Hematopoietic multipotent progenitor cell treated with erythropoietin and hydrocortisone succinate and interleukin-3 and kit ligand, for 15 days (in vitro differentiated cells): ENCODE data around the gene TRABD2B.

Experiments
- DNase-seq: peaks from one replicate; pipeline ENCODE4 v3.0.0-alpha.2; 2015; ENCODE audit warnings: low spot score

TRABD2B gene

GRCh38 chr1:47849591-47850261 lies 147.5 kb downstream of the TRABD2B start:
- no peak for DNase-seq

GRCh38 chr1:47849005-47849521 lies 148.1 kb downstream of the TRABD2B start:
- DNase-seq: no peak

- no peak for DNase-seq
These were observed 149.4 kb downstream of the TRABD2B start for GRCh38 chr1:47847763-47848162.

GRCh38 chr1:47844558-47844955 lies 152.6 kb downstream of the TRABD2B start:
- no peak for DNase-seq

GRCh38 chr1:47843781-47844557 lies 153.2 kb downstream of the TRABD2B start:
- no peak for DNase-seq

GRCh38 chr1:47843059-47843458 lies 154.1 kb downstream of the TRABD2B start:
- DNase-seq: no peak

GRCh38 chr1:47842228-47842919 lies 154.8 kb downstream of the TRABD2B start:
- DNase-seq: no peak

GRCh38 chr1:47841356-47841755 lies 155.8 kb downstream of the TRABD2B start:
- no peak for DNase-seq

GRCh38 chr1:47840393-47841190 lies 156.6 kb downstream of the TRABD2B start:
- no peak for DNase-seq

GRCh38 chr1:47839433-47839760 lies 157.8 kb downstream of the TRABD2B start:
- DNase-seq: no peak

GRCh38 chr1:47838562-47839432 lies 158.4 kb downstream of the TRABD2B start:
- no peak for DNase-seq

- no peak for DNase-seq
These were observed 159.2 kb downstream of the TRABD2B start for GRCh38 chr1:47837866-47838561.

GRCh38 chr1:47837056-47837830 lies 159.9 kb downstream of the TRABD2B start:
- no peak for DNase-seq

- DNase-seq: no peak
These were observed 161.8 kb downstream of the TRABD2B start for GRCh38 chr1:47835409-47835808.

- no peak for DNase-seq
These were observed 162.9 kb downstream of the TRABD2B start for GRCh38 chr1:47834326-47834725.

GRCh38 chr1:47830641-47831333 lies 166.4 kb downstream of the TRABD2B start:
- DNase-seq: no peak

- DNase-seq: no peak
These were observed 167.2 kb downstream of the TRABD2B start for GRCh38 chr1:47830021-47830420.

GRCh38 chr1:47828978-47829377 lies 168.2 kb downstream of the TRABD2B start:
- no peak for DNase-seq

GRCh38 chr1:47827109-47827508 lies 170.1 kb downstream of the TRABD2B start:
- no peak for DNase-seq
